ENCODE results near the gene CNTN2. TPM values are rescaled to one million over a fixed set of nuclear protein-coding genes. Genes with fewer than 3 reads are reported as not detected.

The CNTN2 gene
- total RNA-seq, 1 experiment from 2014 or later, result not detected

- H3K9me3 ChIP-seq (ENCODE audit: control insufficient read depth, insufficient read depth, low read depth, low read length), result no peaks in the 10 kb centered on the region
- ChIA-PET CTCF (interaction anchor here (0.7 to 4.4 kb wide), 23 partner anchors 9 to 253 kb away, joined by 3 to 78 read pairs (median 5); no protein-coding TSS in a partner anchor), POLR2A (no interaction called here)
- TF ChIP-seq POLR2AphosphoS5 (IDR thresholded peaks at IDR 0.05; ENCODE audit: low read depth, low read length) (no peak), REST (IDR thresholded peaks at IDR 0.05; ENCODE audit: insufficient read depth in 1 of 2, low read depth in 2 of 2, low read length in 1 of 2) (no peak), CTCF (IDR thresholded peaks at IDR 0.05) (no peak), SIN3A (IDR thresholded peaks at IDR 0.05; ENCODE audit: borderline replicate concordance, insufficient read depth, low read depth, low read length) (no peak), TCF7L2 (IDR thresholded peaks at IDR 0.05; ENCODE audit: low read depth, low read length) (no peak)
- intact Hi-C loops (cut with micrococcal nuclease; ENCODE audit: unreplicated experiment) (loop anchor here (1.0 to 10.0 kb wide), 2 partner anchors 72 to 256 kb away; no protein-coding TSS in a partner anchor), in situ Hi-C loops (cut with HindIII; ENCODE audit: low pct_unique_long_range_greater_than_20kb, low sequenced_read_pairs) (no loop called here)
- DNase-seq (ENCODE audit: low read depth, low spot score), result no peak
- no TSS peak for BruUV-seq (replicated peaks)
- no peaks in the 10 kb centered on the region for H3K27me3 ChIP-seq (ENCODE audit: control insufficient read depth, insufficient read depth, low read length)
- ATAC-seq, result peak; percentile 69
- H3K36me3 ChIP-seq (ENCODE audit: control insufficient read depth, insufficient read depth, low read length), result no peaks in the 10 kb centered on the region
- no peak overlapping the region for H3K27ac ChIP-seq (ENCODE audit: low read length)
- H3K4me3 ChIP-seq (ENCODE audit: low read depth in 2 of 2, low read length in 2 of 2), result no peak overlapping the region
- no peaks in the 10 kb centered on the region; the same call in 1 of the 2 replicates for H3K4me1 ChIP-seq (ENCODE audit: control insufficient read depth, insufficient read depth, low read length)
These were observed 18.2 kb downstream of the CNTN2 start for GRCh38 chr1:205061227-205061626.

- no peak overlapping the region for H3K4me3 ChIP-seq (ENCODE audit: low read depth in 2 of 2, low read length in 2 of 2)
- intact Hi-C loops (cut with micrococcal nuclease; ENCODE audit: unreplicated experiment) (loop anchor here (1.0 to 10.0 kb wide), 2 partner anchors 72 to 257 kb away; no protein-coding TSS in a partner anchor), in situ Hi-C loops (cut with HindIII; ENCODE audit: low pct_unique_long_range_greater_than_20kb, low sequenced_read_pairs) (no loop called here)
- CTCF ChIA-PET, result interaction anchor here (0.6 to 4.4 kb wide), 35 partner anchors 9 to 920 kb away, joined by 3 to 78 read pairs (median 4); no protein-coding TSS in a partner anchor
- ATAC-seq, result peak; percentile 76
- no peaks in the 10 kb centered on the region; the same call in 1 of the 2 replicates for H3K4me1 ChIP-seq (ENCODE audit: control insufficient read depth, insufficient read depth, low read length)
- BruUV-seq (replicated peaks), result no TSS peak
- H3K27ac ChIP-seq (ENCODE audit: low read length), result no peak overlapping the region
- H3K9me3 ChIP-seq (ENCODE audit: control insufficient read depth, insufficient read depth, low read depth, low read length), result no peaks in the 10 kb centered on the region
- TF ChIP-seq CTCF (IDR thresholded peaks at IDR 0.05) (peak; percentile 94), REST (IDR thresholded peaks at IDR 0.05; ENCODE audit: insufficient read depth in 1 of 2, low read depth in 2 of 2, low read length in 1 of 2) (no peak)
- peak; percentile 36 for DNase-seq (ENCODE audit: low read depth, low spot score)
- no peaks in the 10 kb centered on the region for H3K36me3 ChIP-seq (ENCODE audit: control insufficient read depth, insufficient read depth, low read length)
- H3K27me3 ChIP-seq (ENCODE audit: control insufficient read depth, insufficient read depth, low read length), result no peaks in the 10 kb centered on the region
- POLR2A ChIA-PET, result no interaction called here
These were observed 18.7 kb downstream of the CNTN2 start for GRCh38 chr1:205061665-205062069.

Measured in Panc1 (cell line).